Astrocyte of the cerebellum (primary cell): ENCODE data around the gene NIF3L1.

Experiments used
- DNase-seq: peaks from one replicate; pipeline ENCODE4 v3.0.0-alpha.2; 2011; ENCODE audit warnings: low read depth
- H3K4me3 ChIP-seq: 2 replicates; pipeline ENCODE4 v1.5.1; 2011; ENCODE audit warnings: mild to moderate bottlenecking, low read depth, low read length, moderate library complexity
- CTCF ChIP-seq: IDR thresholded peaks from 2 replicates; pipeline ENCODE4 v1.5.1; 2012; ENCODE audit warnings: low read length, low read depth, moderate library complexity, mild to moderate bottlenecking; ENCODE audit errors: missing control alignments
- in situ Hi-C: cut with HindIII; loops from 2 replicates; pipeline ENCODE4 v1.10.0; 2017; ENCODE audit warnings: low sequenced_read_pairs

NIF3L1 gene

DNA sequence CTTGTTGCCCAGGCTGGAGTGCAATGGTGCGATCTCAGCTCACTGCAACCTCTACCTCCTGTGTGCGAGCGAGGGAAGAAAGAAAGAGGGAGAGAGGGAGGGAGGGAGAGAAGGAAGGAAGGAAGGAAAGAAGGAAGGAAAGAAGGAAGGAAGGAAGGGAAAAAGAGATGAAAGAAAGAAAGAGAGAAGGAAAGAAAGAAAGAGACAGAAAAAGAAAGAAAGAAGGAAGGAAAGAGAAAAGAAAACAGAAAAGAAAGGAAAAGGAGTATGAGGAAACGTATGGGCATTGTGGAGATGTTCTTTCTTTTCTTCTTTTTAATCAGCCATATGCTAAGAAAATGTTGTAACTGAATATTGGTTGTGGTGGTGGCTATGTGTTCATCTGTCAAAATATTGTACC lies 41.2 kb upstream of the NIF3L1 start:
- in situ Hi-C loops: no loop called here
- DNase-seq: no peak
- no peak for TF ChIP-seq CTCF
- no peak overlapping the region for H3K4me3 ChIP-seq

GRCh38 chr2:200850512-200851256 lies 38.5 kb upstream of the NIF3L1 start:
- no peak for TF ChIP-seq CTCF
- in situ Hi-C loops: no loop called here
- no peak for DNase-seq
- no peak overlapping the region for H3K4me3 ChIP-seq

DNA sequence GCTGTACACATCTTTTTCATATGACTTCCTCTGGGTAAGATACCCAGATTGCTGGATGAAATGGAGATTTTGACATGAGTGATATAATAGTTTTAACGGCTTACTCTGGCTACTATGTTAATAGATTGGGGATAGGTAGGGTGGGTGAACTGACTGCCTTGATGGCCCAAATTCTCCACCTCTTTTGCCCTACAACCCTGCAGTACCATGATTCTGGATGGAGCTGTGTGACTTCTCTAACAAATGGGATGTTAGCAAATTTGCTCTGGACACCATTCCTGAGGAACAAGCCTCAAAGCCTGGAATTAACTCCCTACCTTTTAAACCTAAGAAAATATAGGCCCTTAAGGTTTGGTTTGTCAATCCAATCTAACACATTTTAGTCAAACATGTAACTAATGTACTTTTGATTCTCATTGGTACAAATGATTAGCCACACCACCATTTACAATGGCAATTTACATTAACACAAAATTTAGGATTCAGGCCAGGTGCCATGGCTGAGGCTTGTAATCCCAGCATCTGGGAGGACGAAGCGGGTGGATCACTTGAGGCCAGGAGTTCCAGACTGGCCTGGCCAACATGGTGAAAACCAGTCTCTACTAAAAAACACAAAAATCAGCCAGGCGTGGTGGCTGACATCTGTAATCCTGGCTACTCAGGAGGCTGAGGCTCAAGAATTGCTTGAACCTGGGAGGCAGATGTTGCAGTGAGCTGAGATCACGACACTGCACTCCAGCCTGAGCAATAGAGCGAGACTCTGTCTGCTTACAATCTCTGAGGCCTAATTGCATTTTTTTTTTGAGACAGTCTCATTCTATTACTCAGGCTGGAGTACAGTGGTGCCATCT lies 37.5 kb upstream of the NIF3L1 start:
- no peak overlapping the region for H3K4me3 ChIP-seq
- no peak for TF ChIP-seq CTCF
- no peak for DNase-seq
- in situ Hi-C loops: no loop called here

DNA sequence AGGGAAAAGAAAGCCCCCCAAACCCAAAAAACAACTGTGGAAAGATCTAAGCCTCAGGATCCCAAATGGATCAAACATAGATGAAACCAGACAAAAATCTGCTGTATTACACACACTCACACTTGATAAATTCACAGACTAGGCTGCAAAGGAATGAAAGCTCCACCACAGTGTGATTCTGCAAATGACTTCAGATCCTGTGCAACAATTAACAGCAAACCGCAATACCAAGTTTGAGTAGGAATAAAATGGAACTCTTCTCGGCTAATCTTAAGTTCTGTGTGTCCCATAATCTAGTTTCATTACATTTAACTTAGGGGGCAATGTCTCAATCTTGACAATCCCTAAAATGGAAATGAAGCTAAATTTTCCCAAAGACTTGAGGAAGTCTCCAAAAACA lies 36.6 kb upstream of the NIF3L1 start:
- no peak for DNase-seq
- no peak overlapping the region for H3K4me3 ChIP-seq
- in situ Hi-C loops: no loop called here
- TF ChIP-seq CTCF: no peak

GRCh38 chr2:200856806-200857205 lies 32.4 kb upstream of the NIF3L1 start:
- no peak for DNase-seq
- H3K4me3 ChIP-seq: no peak overlapping the region
- in situ Hi-C loops: no loop called here
- TF ChIP-seq CTCF: no peak

- no peak for TF ChIP-seq CTCF
- in situ Hi-C loops: no loop called here
- H3K4me3 ChIP-seq: no peak overlapping the region
- no peak for DNase-seq
Measured at GRCh38 chr2:200860092-200860795, 28.9 kb upstream of the NIF3L1 start.
